CD4-positive, alpha-beta T cell treated with Interleukin-6 for 4 hours (primary cell): ENCODE data around the gene CTSF.

Experiments
- DNase-seq: peaks from one replicate; pipeline ENCODE4 v3.0.0-alpha.2; 2020; ENCODE audit warnings: mixed read lengths

CTSF gene

GRCh38 chr11:66529655-66530054, 38.8 kb downstream of the CTSF start:
- DNase-seq, result no peak

DNA sequence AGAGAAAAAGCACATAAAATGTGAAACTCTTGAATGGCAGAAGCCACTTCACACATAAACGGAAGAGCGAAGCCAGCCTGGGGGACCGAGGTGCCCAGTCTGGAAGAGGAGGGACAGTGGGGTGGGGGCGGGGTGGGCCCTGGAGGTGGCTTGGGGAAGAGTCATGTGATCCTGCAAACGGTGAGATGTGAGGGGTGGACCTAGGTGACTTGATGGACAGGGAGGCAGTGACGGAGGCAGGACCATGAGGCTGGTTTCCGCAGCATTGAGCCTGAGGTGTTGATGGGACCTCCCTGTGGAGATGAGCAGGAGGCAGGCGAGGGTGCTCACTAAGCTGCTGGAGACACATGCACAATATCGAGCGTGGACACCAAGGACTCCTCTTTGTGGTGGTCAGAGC, 39.3 kb downstream of the CTSF start:
- no peak for DNase-seq

DNA sequence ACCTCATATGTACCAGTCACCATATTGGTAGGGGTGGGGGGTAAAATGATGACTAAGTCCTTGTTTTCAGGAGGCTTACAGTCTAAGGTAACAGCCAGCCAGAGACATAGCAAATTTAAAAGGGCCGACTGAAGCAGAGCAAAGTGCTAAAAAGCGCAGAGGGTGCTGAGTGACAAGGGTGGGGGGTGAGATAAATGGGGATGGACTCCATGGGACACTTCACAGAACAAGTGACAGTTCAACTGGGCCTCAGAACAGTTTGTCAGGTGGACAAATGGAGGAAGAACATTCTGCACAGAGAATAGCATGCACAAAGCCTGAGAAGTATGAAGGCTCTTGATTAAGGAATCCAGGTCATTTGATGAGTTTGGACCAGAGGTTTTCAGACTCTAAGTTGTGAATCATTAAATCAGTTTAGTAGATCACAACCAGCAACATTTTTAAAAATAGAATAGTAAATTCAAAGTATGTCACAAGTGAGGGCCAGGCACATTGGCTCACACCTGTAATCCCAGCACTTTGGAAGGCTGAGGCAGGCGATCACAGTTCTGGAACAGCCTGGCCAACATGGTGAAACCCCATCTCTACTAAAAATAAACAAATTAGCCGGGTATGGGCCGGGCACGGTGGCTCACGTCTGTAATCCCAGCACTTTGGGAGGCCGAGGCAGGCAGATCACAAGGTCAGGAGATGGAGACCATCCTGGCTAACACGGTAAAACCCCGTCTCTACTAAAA, 43.9 kb downstream of the CTSF start:
- no peak for DNase-seq

DNA sequence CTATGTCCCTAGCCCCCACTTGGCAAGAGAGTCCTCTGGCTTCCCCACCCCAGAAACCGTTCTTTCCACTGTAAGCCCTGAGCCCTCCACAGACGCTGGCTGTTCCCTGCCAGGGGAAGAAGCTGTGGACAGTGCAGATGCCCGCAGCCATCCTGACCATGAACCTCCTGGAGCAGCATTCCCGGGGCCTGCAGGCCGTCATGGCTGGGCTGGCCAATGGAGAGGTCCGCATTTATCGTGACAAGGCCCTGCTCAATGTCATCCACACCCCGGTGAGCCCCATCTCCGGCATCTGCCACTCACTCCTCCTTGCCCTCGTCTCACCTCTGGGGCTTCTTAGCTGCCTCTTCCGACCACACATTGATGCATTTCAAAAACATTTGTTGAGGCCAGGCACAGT, 44.8 kb downstream of the CTSF start:
- DNase-seq, result no peak
